ENCODE results near the gene ANGPTL2. TPM values are rescaled to one million over a fixed set of nuclear protein-coding genes. Genes with fewer than 3 reads are reported as not detected.
A peak's percentile ranks its signal among the peaks of the same experiment; 100 is the strongest.

Gene ANGPTL2
- total and polyA plus RNA-seq, 2 of the 4 experiments (the other 2 are of a cell fraction): 9.5 to 25.1 TPM

DNA sequence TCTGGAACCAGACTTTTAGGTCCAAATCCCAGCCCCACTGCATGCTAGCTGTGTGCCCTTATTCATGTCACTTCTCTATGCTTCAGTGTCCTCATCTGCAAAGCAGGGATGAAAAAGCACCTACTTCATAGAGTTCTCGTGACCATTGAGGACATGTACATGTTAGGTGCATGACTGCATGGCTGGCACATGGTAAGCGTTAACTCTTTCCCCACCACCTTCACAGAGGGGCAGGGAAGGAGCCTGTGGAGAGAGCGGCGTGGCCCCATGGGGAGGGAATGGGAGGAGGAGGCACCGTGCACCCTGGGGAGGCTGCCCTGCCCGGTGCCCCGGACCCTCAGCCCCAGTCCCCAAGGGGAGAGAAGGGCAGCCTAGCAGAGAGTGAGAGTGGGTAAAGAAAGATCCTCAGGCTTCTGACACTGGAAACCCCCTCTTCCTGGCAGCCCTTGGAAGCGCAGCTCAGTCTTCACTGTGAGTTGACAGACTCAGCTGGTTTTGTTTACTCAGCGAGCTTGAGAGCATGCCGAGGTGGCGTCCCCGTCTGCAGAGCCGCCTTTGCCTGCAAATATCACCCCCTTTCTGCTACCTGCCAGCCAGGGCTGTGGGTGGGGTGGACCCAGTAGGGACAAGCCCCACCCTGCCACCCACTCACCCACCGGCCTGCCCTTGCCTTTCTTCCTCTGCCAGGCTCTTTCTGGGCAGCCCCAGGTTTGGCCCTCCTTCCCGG lies 10.6 kb upstream of the ANGPTL2 start:
- H2BK15ac ChIP-seq (ENCODE audit: low read depth, low read length): peak overlapping the region; percentile 8; the same call in 1 of the 3 replicates
- no peak overlapping the region for H3K4me3 ChIP-seq (ENCODE audit: insufficient read depth, low read depth, low read length)
- DNase-seq: peak; percentile 75
- H3K18ac ChIP-seq (ENCODE audit: low read depth, low read length): peak overlapping the region; percentile 81
- peak overlapping the region; percentile 47; the same call in 1 of the 2 replicates for H3K56ac ChIP-seq (ENCODE audit: extremely low read depth, insufficient read depth, low read length)
- 0 out of 2 replicates have a peak, but pooled peaks have one; percentile 12 for TF ChIP-seq MAFK (IDR thresholded peaks at IDR 0.05; ENCODE audit: low read depth, low read length)
- TF ChIP-seq CEBPB (IDR thresholded peaks at IDR 0.05; ENCODE audit: low read depth, low read length): no peak
- TF ChIP-seq BHLHE40 (IDR thresholded peaks at IDR 0.05; ENCODE audit: low read depth, low read length): no peak
- no peak for TF ChIP-seq MXI1 (IDR thresholded peaks at IDR 0.05; ENCODE audit: borderline replicate concordance, low read depth, low read length)
- TF ChIP-seq, protein P1, sequence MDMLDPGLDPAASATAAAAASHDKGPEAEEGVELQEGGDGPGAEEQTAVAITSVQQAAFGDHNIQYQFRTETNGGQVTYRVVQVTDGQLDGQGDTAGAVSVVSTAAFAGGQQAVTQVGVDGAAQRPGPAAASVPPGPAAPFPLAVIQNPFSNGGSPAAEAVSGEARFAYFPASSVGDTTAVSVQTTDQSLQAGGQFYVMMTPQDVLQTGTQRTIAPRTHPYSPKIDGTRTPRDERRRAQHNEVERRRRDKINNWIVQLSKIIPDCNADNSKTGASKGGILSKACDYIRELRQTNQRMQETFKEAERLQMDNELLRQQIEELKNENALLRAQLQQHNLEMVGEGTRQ (IDR thresholded peaks at IDR 0.05; ENCODE audit: low read depth, low read length): no peak
- no peak for TF ChIP-seq POLR2A (IDR thresholded peaks at IDR 0.05; ENCODE audit: low read depth, low read length)
- no peak for TF ChIP-seq MAZ (IDR thresholded peaks at IDR 0.05; ENCODE audit: borderline replicate concordance, low read depth, low read length)
- TF ChIP-seq, protein P2, sequence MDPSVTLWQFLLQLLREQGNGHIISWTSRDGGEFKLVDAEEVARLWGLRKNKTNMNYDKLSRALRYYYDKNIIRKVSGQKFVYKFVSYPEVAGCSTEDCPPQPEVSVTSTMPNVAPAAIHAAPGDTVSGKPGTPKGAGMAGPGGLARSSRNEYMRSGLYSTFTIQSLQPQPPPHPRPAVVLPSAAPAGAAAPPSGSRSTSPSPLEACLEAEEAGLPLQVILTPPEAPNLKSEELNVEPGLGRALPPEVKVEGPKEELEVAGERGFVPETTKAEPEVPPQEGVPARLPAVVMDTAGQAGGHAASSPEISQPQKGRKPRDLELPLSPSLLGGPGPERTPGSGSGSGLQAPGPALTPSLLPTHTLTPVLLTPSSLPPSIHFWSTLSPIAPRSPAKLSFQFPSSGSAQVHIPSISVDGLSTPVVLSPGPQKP (IDR thresholded peaks at IDR 0.05; ENCODE audit: borderline replicate concordance, low read depth, low read length): no peak
- no peak; the same call in 1 of the 2 replicates for TF ChIP-seq RAD21 (IDR thresholded peaks at IDR 0.05; ENCODE audit: low read length)
- peak overlapping the region; percentile 94 for H3K4ac ChIP-seq (ENCODE audit: low read depth, low read length)
- H3K4me1 ChIP-seq (ENCODE audit: control insufficient read depth, insufficient read depth, low read length): peaks cover 47% of the 10 kb centered on the region
- H2AK5ac ChIP-seq (ENCODE audit: low read depth, low read length): peak overlapping the region; percentile 94
- H3K9me1 ChIP-seq (ENCODE audit: insufficient read depth, low read length): peaks cover 30% of the 10 kb centered on the region
- dilution Hi-C loops (cut with HindIII; ENCODE audit: low sequenced_read_pairs, unreplicated experiment): no loop called here
- H4K5ac ChIP-seq (ENCODE audit: low read depth, low read length): peak overlapping the region; percentile 67
- no TSS peak for BruUV-seq (replicated peaks)
- H3K36me3 ChIP-seq (ENCODE audit: control insufficient read depth, insufficient read depth, low read length): no peaks in the 10 kb centered on the region
- peak overlapping the region; percentile 90 for H2BK5ac ChIP-seq (ENCODE audit: low read depth, low read length, poor library complexity, severe bottlenecking)
- ChIA-PET POLR2A (ENCODE audit: unreplicated experiment) (interaction anchor here (1.0 to 1.1 kb wide), 2 partner anchors 12 to 57 kb away, joined by 4 to 6 read pairs; no protein-coding TSS in a partner anchor), CTCF (interaction anchor here (0.9 kb wide), 1 partner anchor 27 kb away, joined by 6 read pairs; no protein-coding TSS in a partner anchor)
- H2AFZ ChIP-seq (replicated peaks; ENCODE audit: low read length, poor library complexity): peak overlapping the region; percentile 81
- peak overlapping the region; percentile 79 for H3K27ac ChIP-seq (ENCODE audit: insufficient read depth, low read length)
- intact Hi-C loops (cut with micrococcal nuclease): no loop called here
- H3K9me3 ChIP-seq (ENCODE audit: control insufficient read depth, insufficient read depth, low read length): no peaks in the 10 kb centered on the region
- peak overlapping the region; percentile 93 for H4K91ac ChIP-seq (ENCODE audit: insufficient read depth, low read depth, low read length)
- peak overlapping the region; percentile 73 for H3K23ac ChIP-seq (ENCODE audit: low read depth, low read length)
- peak overlapping the region; percentile 1; the same call in 1 of the 2 replicates for H3K9ac ChIP-seq (ENCODE audit: low read depth, low read length)
- peaks cover 3% of the 10 kb centered on the region; the same call in 1 of the 2 replicates for H4K20me1 ChIP-seq (ENCODE audit: insufficient read depth, low read length)
- peak overlapping the region; percentile 62 for H3K14ac ChIP-seq (replicated peaks; ENCODE audit: low read depth, low read length)
- H2AK9ac ChIP-seq (replicated peaks; ENCODE audit: low read depth, low read length, poor library complexity): peak overlapping the region; percentile 94
- H3K27me3 ChIP-seq (ENCODE audit: control insufficient read depth, insufficient read depth, low read length): no peaks in the 10 kb centered on the region
- peak overlapping the region; percentile 92 for H2BK20ac ChIP-seq (ENCODE audit: low read depth, low read length)
- peak; percentile 30 for ATAC-seq (ENCODE audit: low read depth)
- H4K8ac ChIP-seq (ENCODE audit: low read depth in 2 of 2, low read length in 2 of 2): peak overlapping the region; percentile 29 to 71; a peak in 3 of 4 replicates
- peak overlapping the region; percentile 58 for H3K4me2 ChIP-seq (ENCODE audit: low read depth, low read length)
- peak overlapping the region; percentile 94 for H2BK120ac ChIP-seq (ENCODE audit: low read depth, low read length)
- H3K79me1 ChIP-seq (ENCODE audit: low read depth in 1 of 2, low read length in 2 of 2): peaks cover 0 to 11% of the 10 kb centered on the region in 2 experiments; a peak in 2 of 4 replicates
- no CpG with 5 or more reads among the region's 15 CpGs for WGBS, 2 experiments (ENCODE audit: extremely low coverage in 2 of 2, insufficient read length in 1 of 2)
- in situ Hi-C loops (cut with MboI; ENCODE audit: low sequenced_read_pairs): no loop called here
